M059J (cell line): ENCODE data around the gene DKK3. TPM values are rescaled to one million over a fixed set of nuclear protein-coding genes. Genes with fewer than 3 reads are reported as not detected.

Source experiments
- DNase-seq: peaks from one replicate; pipeline ENCODE4 v3.0.0-alpha.2; 2012; ENCODE audit warnings: low read depth
- total RNA-seq: library from RNA; depleted of rRNA; stranded (reverse); fragments of >200 nt; shearing (Covaris generic); gene quantifications from 2 replicates; pipeline ENCODE4 v1.2.3, GENCODE V29; 2014

DKK3 gene
- total RNA-seq, 1 experiment from 2014 or later, result 1,045 TPM

DNA sequence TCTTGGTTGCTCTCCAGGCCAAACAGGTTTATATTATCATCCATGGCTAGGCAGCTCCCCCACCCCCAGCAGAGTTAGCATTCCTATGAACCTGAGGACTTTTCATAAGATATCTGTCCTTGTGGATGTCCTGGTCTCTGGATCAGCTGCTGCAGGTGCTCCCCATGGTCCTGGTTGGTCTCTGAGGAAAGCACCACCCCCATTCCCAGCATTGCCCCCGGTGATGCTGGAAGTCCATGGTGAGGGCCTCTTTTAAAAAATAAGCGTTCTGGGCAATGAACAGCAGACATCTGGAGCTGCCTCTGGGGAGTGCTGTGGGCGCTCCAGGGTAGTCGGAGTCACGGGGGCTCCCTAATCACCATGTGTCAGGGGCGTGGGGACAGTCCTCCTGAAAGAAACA lies 26.6 kb downstream of the DKK3 start:
- no peak for DNase-seq

- no peak for DNase-seq
Measured at GRCh38 chr11:11981364-11981763, 27.1 kb downstream of the DKK3 start.

GRCh38 chr11:11980841-11981308 lies 27.6 kb downstream of the DKK3 start:
- DNase-seq, result peak; percentile 78

DNA sequence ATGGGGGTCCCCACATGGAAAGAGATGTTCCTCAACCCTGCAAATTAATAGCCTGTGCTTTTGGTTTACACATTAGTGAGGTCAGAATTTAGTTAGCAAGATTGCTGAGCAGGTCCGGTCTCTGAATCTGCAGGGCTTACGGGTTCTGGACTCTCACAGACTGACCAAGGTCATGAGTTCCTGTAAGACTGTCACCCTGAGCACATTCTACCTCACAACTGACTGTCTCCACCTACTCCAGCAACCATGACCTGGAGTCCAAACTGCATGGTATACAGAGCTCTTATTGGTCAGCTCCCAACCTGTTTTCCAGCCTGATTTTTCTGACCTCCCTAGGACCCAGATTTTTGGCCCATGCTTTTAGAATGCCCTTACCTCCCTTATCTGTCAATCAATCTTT lies 28.2 kb downstream of the DKK3 start:
- DNase-seq, result peak; percentile 51

GRCh38 chr11:11979488-11980117 lies 28.8 kb downstream of the DKK3 start:
- peak; percentile 91 for DNase-seq

DNA sequence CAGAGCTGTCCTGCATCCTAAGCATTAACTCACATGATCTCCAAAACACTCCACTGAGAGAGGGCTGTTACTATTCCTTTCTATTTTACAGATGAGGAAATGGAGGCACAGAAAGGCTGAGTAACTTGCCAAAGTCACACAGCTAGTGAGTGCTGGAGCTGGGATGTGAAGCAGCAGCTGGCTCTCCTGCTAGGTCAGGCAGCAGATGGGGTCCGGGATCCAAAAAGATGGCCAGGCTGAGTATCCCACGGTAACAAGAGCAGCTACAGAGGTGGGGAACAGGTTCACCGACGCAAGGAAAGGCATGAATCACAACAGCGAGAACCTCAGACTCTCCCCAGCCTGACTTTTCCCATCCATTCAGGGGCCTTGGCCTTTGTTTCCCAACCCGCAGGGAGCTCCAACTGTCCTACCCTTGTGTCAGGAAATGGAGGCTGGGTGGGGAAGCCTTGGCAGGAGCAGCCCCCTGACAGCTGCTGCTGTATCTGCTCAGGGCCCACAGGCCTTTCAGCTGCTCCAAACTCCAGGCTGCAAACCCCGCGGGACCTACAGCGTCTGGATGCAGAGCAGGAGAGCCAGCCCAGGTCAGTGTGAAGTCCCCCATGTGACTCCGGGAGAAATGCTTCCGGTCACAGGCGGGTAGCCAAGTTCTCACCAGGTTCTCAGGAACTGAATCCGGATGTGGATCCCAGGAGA lies 29.5 kb downstream of the DKK3 start:
- peak; percentile 94 for DNase-seq

DNA sequence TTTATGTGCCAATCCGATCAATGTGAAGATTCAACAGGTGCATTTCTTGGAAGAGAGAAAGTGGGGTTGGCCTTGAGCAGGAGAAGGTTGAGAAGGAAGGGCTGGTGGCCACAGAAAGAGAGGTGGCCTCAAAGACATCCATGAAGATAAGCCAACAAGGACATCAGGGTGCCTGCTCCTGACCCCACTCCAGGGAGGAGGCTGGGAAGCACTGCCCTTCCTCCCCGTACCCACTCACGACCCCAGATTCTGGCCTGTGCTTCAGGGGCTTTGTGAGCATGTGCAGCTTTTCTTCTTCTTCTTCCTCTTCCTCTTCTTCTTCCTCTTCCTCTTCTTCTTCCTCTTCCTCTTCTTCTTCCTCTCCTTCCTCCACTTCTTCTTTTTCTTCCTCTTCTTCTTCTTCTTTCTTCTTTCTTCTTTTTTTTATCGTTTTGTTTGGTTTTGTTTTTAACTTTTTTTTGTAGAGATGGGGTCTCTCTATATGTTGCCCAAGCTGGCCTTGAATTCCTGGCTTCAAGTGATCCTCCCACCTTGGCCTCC lies 30.3 kb downstream of the DKK3 start:
- DNase-seq, result no peak

- DNase-seq, result peak; percentile 98
Measured at GRCh38 chr11:11977206-11977938, 31.1 kb downstream of the DKK3 start.

DNA sequence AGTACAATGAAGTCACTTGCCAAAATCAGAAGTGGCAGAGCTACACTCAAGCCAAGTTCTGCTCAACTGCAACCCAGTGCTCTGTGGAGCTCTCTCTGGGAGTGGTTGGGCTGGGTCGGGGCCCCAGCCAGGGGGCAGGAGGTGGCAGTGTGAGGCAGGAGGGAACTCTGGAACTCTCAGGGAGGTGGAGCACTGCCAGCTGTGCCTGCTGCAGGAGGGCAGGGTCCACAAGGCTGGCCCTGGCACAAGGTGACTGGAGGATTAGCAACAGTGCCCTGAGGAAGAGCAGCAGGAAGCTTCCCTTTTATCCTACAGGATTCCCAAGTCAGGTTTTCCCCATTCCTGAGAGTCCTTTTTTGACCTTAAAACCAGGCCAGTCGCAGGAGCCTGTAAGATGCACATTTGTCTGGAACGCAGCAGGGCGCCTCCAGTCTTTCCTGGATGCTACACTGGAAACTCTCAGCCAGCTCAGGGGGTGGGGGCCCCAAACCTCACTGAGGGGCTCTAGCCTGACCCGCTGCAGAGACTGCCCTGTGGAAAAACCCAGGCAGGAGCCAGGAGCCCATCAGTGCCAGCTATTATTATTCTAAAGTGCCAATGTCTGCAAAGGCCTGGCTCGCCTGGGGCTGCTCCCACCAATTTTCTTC lies 31.8 kb downstream of the DKK3 start:
- DNase-seq, result peak; percentile 66

GRCh38 chr11:11975201-11976092 lies 33.0 kb downstream of the DKK3 start:
- peak; percentile 56 for DNase-seq

DNA sequence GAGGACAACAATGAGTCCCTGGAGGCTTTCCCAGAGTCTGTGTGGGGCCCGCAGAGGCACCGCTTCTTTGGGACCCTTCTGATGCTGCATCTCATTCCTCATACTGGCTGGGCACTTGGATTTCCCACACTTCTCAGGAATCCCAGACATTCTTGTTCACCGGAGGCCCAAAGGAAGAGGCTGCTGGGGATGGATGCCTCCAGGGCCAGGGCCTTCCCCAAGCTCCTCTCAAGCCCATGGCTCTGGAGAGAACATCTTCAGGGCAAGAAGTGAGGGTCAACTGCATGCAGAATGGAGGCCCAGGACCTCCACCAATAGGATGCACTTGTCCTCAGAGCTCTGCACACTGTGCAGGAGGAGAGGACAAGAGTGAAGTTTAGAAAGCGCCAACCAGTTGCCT lies 34.6 kb downstream of the DKK3 start:
- no peak for DNase-seq

DNA sequence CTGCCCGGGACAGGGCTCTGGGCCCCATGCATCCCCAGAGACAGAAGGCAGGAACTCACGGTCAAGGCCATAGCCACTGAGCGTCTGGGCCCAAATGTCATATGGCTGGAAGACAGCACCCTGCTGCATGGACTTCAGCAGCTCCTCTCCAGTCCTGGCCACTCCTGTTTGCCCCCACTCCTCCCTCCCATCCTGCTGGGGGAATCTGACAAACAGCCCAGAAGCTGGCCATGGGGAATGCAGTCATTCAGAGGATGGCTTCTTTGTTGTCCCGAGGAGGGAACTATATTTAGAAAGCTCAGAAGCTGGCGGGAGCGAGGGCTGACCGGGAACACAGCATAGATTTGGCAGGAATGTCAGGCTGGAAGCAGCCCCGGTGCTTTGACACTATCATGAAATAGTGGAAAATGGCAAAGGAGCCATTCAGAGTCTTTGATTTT lies 35.0 kb downstream of the DKK3 start:
- DNase-seq, result peak; percentile 46

DNA sequence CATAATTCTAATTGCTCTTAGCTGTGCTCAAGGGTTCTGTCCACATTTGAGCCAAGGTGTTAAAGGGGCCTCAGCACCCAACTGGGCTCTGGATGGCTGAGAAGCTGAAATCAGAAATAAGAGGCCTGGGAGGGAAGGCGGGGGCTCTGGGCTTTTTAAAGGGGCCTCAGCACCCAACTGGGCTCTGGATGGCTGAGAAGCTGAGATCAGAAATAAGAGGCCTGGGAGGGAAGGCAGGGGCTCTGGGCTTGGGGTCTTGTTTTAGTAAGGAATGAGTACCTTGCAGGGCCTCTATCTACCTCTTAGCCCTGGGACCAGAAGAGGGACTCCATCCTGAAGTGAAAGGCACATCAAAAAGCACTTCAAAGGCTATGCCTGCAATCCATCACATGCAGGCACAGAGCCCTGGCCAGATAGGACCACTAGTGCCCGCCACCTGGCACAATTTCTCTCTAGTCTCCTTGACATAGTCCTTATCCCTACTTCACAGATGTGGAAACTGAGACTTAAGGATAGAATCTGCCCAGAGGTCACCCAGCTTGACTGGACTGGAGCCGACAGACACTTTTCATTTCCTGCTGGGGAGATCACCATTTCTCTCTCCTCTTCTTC lies 35.6 kb downstream of the DKK3 start:
- no peak for DNase-seq

DNA sequence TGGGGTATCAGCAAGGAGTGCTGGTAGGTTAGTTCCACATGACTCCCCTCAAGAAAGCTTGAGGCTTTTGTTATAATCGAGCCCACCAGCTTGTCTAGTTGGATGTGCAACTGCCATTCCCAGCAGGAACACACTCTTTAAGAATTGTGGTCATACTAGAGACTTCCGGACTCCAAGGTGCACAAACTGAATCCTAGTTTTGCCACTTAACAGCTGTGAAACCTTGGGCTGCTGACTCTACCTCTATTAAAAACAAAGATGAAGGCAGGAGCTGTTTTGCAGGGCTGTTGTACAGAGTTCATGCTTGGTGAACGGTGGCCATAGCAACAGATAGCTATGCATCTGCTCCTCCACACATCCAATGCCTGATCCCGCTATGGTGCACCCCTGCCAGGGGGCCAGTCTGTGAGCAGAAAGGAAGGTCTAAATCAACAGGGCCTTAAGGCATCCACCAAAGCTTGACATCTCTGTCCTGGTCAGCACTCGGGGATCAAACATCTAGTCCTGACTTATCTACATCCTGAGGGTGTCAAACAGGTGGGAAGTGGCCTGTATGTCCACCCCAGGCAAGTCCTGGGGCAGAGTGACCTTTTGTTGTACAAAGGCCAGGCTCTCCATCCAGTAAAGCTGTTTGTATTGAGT lies 36.4 kb downstream of the DKK3 start:
- DNase-seq, result no peak

GRCh38 chr11:11970556-11970955 lies 37.9 kb downstream of the DKK3 start:
- no peak for DNase-seq

- DNase-seq, result no peak
Measured at GRCh38 chr11:11969380-11970215, 38.8 kb downstream of the DKK3 start.

GRCh38 chr11:11968511-11969280 lies 39.7 kb downstream of the DKK3 start:
- no peak for DNase-seq
